Right cardiac atrium (tissue), 5 donors: ENCODE results near the gene AHRR. TPM values are rescaled to one million over a fixed set of nuclear protein-coding genes. Genes with fewer than 3 reads are reported as not detected.

ENCODE experiments used
- ATAC-seq, 2 donors: fragments of 200-7000 bp; cut with Tn5 transposase; one replicate each; pipeline versions ENCODE4 v1.8.0 to v1.9.1; 2020; ENCODE audit warnings: moderate library complexity in 2 of 2, mild to moderate bottlenecking in 1 of 2
- DNase-seq, 3 donors: peaks; one replicate each; pipeline ENCODE4 v3.0.0-alpha.2; 2020
- H3K27ac ChIP-seq: one replicate; pipeline ENCODE4 v1.5.1; 2013; ENCODE audit warnings: mild to moderate bottlenecking, low read length, control low read depth, moderate library complexity
- H3K27me3 ChIP-seq: one replicate; pipeline ENCODE4 v1.6.1; 2013; ENCODE audit not compliant: control insufficient read depth, insufficient read depth
- H3K4me1 ChIP-seq: one replicate; pipeline ENCODE4 v1.6.1; 2013; ENCODE audit warnings: low read length; ENCODE audit not compliant: control insufficient read depth, insufficient read depth
- H3K4me3 ChIP-seq: one replicate; pipeline ENCODE4 v1.5.1; 2013; ENCODE audit warnings: low read length, control low read depth
- H3K9me3 ChIP-seq: one replicate; pipeline ENCODE4 v1.6.1; 2013; ENCODE audit warnings: low read length; ENCODE audit not compliant: control insufficient read depth
- WGBS: extraction: QIAGEN DNeasy Blood & Tissue Kit; methylation state at CpG from one replicate; pipeline ENCODE4 v1.1.7; 2013; 5-methylcytosine and 5-hydroxymethylcytosine counted together
- intact Hi-C, 4 donors: fragments of 100-400 bp; cut with DNase I; formaldehyde crosslinking; loops; one replicate each; pipeline versions ENCODE4 v1.11.0 to v1.14.0; 2022 to 2023
- polyA plus RNA-seq: library from polyadenylated mRNA; stranded (reverse); fragments of 200-250 nt; gene quantifications from one replicate; pipeline ENCODE4 v1.2.3, GENCODE V29; 2013
- total RNA-seq, 4 donors: library from RNA; stranded (reverse); fragmentation: NEBNext Ultra II Directional; extraction: Animal tissue kit (Norgen Biotek cat#: 25700); gene quantifications; one replicate each; pipeline ENCODE4 v1.2.1, GENCODE V29; 2021
- donor health status: healthy with polysubstance abuse.
- donor health status: DM: no; HTN: yes; CAD: no.
- donor health status: DM: no; HTN: no; CAD: no.
- donor health status: DM: no; HTN: yes; CAD: no; lungs with severe emphysema.
- donor health status: DM: yes; HTN: yes; CAD: no.

Gene AHRR
- total and polyA plus RNA-seq, 5 donors = 0.17 to 3.7 (median 0.41) TPM

GRCh38 chr5:337563-338130 lies 16.1 kb downstream of the AHRR start:
- WGBS = 73% methylated on average over 12 of the region's 12 CpGs
- intact Hi-C loops = no loop called here

DNA sequence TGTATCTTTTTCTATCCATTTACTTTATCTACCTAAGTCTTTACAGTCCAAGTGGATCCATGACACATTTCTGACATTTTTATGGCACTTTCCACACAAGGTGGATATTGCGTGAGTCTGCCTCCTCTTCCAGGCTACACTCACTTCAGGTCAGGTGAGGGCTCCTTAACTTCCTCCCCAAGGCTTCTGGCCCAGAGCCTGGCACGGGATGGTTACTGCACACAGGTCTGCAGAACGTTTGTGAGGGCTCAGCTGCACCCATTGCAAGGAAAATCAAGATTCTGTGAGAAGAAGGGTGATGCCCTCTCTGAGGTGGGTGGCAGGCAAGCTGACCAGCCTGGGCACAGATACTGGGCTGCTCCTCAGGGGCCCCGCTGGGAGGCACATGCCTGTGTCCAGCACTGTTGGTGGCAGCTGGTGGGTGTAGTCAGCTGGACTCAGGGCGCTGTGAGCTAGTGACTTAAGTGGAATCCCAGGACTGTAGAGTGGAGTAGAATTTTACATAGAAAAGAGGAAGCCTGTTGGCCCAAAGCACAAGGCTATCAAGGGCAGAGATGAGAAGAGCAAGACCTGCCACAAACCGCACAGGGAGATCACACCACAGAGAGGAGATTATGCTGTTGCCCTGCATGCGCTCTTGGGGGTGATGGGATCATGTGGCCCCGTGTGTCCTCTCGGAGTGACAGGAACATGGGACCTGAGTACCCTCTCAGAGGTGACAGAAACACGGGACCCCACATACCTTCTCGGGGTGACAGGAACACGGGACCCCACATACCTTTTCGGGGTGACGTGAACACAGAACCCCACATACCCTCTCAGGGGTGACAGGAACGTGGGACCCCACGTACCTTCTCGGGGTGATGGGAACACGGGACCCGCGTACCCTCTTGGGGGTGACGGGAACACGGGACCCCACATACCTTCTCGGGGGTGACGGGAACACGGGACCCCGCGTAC lies 21.3 kb downstream of the AHRR start:
- H3K9me3 ChIP-seq = peaks cover 3% of the 10 kb centered on the region
- DNase-seq (no peak), ATAC-seq (peak; percentile 33 to 38)
- intact Hi-C loops = no loop called here
- H3K4me1 ChIP-seq = no peaks in the 10 kb centered on the region
- H3K27ac ChIP-seq = no peak overlapping the region
- 95% methylated on average over 27 of the region's 27 CpGs for WGBS
- H3K4me3 ChIP-seq = no peak overlapping the region
- no peaks in the 10 kb centered on the region for H3K27me3 ChIP-seq

More at GRCh38 chr5:337563-338130, 16.1 kb downstream of the AHRR start:
- H3K27ac ChIP-seq = no peak overlapping the region
- no peaks in the 10 kb centered on the region for H3K4me1 ChIP-seq
- peaks cover 2% of the 10 kb centered on the region for H3K9me3 ChIP-seq
- H3K4me3 ChIP-seq = no peak overlapping the region
- no peaks in the 10 kb centered on the region for H3K27me3 ChIP-seq
- DNase-seq (no peak), ATAC-seq (peak in 1 of 2 donors; percentile 29)

GRCh38 chr5:343461-344401 lies 22.2 kb downstream of the AHRR start:
- H3K4me1 ChIP-seq = no peaks in the 10 kb centered on the region
- H3K27me3 ChIP-seq = no peaks in the 10 kb centered on the region
- H3K4me3 ChIP-seq = peak overlapping the region; percentile 33
- intact Hi-C loops = no loop called here
- no peak overlapping the region for H3K27ac ChIP-seq
- DNase-seq = peak; percentile 59 to 84 (median 80)
- 21% methylated on average over 102 of the region's 102 CpGs for WGBS
- H3K9me3 ChIP-seq = peaks cover 3% of the 10 kb centered on the region
- peak; percentile 87 for ATAC-seq

- Histone ChIP-seq H3K27me3 (no peaks in the 10 kb centered on the region), H3K4me1 (no peaks in the 10 kb centered on the region), H3K27ac (no peak overlapping the region), H3K4me3 (no peak overlapping the region), H3K9me3 (peaks cover 3% of the 10 kb centered on the region)
- ATAC-seq (no peak), DNase-seq (no peak)
- intact Hi-C loops = no loop called here
- WGBS = 97% methylated on average over 8 of the region's 8 CpGs
Observed at GRCh38 chr5:344668-345067, 23.2 kb downstream of the AHRR start.

DNA sequence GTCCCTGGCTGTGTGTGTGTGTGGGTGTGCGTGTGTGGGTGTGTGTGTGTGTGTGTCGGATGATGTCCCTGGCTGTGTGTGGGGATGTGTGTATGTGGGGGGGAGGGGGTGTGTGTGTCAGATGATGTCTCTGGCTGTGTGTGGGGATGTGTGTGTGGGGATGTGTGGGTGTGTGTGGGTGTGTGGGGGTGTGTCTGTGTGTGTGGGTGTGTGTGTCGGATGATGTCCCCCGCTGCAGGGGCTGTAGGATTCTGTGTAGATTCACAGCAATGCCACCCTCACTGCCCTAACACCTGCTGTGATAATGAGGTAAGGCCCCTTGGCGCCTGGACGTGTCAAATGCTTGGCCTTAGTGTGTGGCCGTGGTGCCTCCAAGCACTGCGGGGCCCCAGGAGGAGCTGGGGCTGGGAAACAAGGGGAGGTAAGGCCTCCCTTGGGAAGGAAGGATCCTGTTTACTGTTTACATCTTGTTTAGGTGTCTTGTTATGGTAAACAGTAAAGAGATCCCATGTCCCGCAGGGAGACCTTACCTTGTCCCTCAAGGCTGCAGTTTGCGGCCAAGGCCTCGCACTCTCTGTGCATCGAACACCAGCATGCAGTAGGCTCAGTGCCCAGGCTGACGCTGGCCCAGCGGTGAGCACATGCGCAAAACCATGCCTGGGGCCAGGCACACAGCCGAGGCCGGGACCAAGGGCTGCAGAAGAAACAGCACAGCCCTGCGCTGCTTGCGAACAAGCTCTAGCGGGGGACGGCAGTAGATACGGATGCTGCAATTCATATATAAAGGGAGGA lies 24.1 kb downstream of the AHRR start:
- Histone ChIP-seq H3K27me3 (no peaks in the 10 kb centered on the region), H3K27ac (no peak overlapping the region), H3K9me3 (peaks cover 3% of the 10 kb centered on the region), H3K4me3 (no peak overlapping the region), H3K4me1 (no peaks in the 10 kb centered on the region)
- DNase-seq (no peak), ATAC-seq (no peak)
- WGBS = 63% methylated on average over 22 of the region's 22 CpGs
- intact Hi-C loops = no loop called here

DNA sequence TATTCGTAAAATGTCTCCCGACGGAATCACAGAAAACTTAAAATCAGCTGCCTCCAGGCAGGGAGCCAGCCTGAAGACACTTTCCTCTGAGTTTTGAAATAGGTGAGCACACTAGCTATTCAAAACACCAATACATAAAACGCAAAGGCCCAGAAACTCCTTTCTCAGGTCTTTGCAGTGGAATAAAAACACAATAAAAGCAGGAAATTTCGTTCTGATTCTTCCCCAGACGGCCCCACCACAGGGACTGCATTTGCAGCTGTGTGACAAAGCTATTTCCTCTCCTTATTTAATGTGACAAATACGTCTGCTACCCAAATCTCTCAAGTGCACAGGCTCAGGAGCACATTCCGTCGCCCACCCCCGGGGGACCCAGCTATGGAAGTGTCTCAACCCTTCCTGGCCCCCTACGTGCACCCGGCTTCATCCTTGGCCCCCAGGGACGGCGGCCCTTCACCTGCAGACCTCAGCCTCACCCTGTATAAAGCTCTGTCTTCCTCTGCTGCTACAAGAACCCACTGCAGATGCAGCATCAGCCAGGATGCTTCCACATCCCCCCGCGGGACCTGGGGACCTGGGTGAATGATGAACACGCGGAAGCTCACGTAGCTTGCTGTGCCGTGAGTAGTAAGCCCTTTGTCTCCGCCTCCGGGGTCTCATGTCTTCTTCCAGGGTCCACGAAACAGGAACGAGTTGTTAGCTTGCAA lies 24.9 kb downstream of the AHRR start:
- no peaks in the 10 kb centered on the region for H3K27me3 ChIP-seq

DNA sequence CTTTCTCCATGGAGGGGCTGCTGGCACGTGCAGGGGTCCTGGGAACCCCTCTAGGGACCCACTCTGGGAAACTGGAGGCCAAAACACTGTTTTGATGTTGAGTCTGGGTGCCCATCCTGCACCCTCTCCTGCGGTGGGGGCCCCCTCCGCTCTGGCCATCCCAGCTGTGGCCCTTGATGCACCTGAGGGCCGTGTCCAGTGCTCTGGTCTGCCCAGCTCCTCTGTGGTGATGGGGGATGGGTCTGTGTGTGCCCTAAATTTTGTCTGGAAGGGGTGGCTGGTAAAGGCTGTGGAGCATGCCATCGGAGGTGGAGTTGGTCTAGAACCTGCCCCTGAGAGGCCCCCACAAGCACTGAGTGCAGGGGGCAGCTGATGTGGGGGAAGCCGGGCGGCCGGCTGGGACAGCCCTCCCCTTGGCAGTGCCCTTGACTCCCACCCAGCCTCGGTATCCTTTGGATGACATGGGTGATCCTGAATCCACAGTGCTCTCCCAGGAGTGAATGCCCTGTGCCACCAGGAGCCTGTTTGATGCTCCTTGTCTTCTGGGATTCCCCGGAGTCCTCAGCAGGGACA lies 26.3 kb downstream of the AHRR start:
- H3K27me3 ChIP-seq = no peaks in the 10 kb centered on the region
- DNase-seq (no peak), ATAC-seq (no peak)
- H3K9me3 ChIP-seq = peaks cover 7% of the 10 kb centered on the region
- H3K4me1 ChIP-seq = no peaks in the 10 kb centered on the region
- no peak overlapping the region for H3K4me3 ChIP-seq
- H3K27ac ChIP-seq = no peak overlapping the region
- intact Hi-C loops = no loop called here
- 89% methylated on average over 10 of the region's 10 CpGs for WGBS

More for the DNA sequence above, 24.9 kb downstream of the AHRR start:
- Histone ChIP-seq H3K4me1 (no peaks in the 10 kb centered on the region), H3K4me3 (no peak overlapping the region), H3K9me3 (peaks cover 5% of the 10 kb centered on the region), H3K27ac (no peak overlapping the region)
- DNase-seq (no peak), ATAC-seq (no peak)
- intact Hi-C loops = no loop called here
- WGBS = 48% methylated on average over 24 of the region's 24 CpGs

DNA sequence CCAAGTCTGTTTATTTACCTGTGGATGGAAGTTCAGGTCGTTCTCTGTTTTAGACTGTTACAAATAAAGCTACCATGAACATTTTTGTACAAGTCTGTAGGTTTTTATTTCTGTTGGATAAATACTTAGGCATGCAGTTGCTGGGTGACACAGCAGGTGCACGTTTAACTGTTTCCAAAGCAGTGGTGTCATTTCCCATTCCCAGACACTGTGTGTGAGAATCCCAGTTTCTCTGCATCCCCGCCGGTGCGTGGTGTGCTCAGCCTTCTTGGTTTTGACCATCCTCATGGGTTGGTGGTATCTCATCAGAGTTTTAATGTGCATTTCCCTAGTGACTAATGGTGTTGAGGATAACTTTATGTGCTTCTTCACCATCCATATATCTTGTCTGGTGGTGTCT lies 27.2 kb downstream of the AHRR start:
- WGBS = 85% methylated on average over 5 of the region's 5 CpGs
- Histone ChIP-seq H3K27me3 (no peaks in the 10 kb centered on the region), H3K9me3 (peaks cover 5% of the 10 kb centered on the region), H3K4me3 (no peak overlapping the region), H3K27ac (no peak overlapping the region), H3K4me1 (no peaks in the 10 kb centered on the region)
- ATAC-seq (no peak), DNase-seq (no peak)
- intact Hi-C loops = no loop called here

DNA sequence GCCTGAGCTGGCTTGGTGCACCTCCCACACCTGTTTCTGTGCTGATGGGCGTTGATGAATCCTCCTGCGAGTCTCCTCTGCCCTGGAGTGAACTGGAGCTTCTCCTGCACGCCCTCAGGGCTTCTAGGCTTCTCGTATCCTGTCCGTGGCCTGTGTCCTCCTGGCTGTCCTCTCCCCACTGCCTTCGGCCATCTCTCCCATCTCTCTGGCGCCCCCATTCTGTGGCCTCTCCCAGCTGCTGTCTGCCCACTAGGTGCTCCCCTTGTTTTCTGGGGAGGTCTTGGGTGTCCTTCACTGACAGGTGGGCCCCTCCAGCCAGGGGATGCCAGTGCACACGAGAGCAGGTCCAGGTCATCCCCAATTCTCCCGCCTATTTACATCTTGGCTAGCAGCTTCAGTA lies 28.8 kb downstream of the AHRR start:
- WGBS = 74% methylated on average over 9 of the region's 9 CpGs
- Histone ChIP-seq H3K4me1 (no peaks in the 10 kb centered on the region), H3K27ac (no peak overlapping the region), H3K4me3 (no peak overlapping the region), H3K27me3 (no peaks in the 10 kb centered on the region), H3K9me3 (peaks cover 5% of the 10 kb centered on the region)
- no peak for DNase-seq
- intact Hi-C loops = no loop called here
- no peak for ATAC-seq
